ENCODE measurements around the gene EAF1.

DNA sequence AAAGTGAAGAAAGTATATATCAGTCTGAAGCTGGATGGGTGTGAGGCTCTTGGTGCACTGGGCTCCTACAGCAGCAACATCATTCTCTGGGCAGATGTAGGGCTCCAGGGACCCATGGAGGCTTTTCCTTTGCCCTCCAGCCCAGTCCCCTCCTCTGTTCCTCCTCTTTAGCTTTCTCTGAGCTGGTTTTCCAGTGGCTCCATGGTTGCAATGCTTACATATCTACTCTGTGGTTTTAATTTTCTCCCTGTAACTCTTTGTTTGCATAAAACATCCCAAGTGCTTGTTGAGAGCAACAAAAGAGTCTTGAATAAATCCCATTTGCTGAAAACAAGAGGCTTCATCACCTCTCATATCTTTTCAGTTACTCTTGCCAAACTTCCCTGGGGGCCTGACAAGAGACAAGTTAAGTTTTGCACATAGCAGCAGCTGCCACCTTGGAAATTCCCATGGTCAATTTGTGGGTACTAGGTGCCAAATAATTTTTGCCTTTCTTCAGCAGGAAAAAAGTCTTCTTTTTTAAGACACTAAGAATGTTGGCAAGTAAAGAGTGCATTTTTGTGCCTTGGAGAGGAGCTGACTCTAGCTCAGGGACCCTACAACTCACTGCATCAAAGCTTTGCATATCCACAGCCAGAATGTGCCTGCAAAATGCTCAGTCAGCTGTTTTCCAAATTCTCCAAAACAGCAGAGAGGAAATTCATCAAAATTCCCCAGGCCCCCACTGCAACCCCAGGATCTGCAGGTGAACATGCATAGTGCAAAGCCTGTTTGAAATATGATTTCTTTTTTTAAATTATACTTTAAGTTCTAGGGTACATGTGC lies 52.2 kb downstream of the EAF1 start:
- no peak for TF ChIP-seq EZH2phosphoT487 (IDR thresholded peaks at IDR 0.05; ENCODE audit: insufficient read depth, low read depth)
- TF ChIP-seq EZH2 (IDR thresholded peaks at IDR 0.05; ENCODE audit: insufficient read depth, poor library complexity, severe bottlenecking): no peak

All from GM23248 (cell line).